Fibroblast of lung (primary cell): ENCODE results near the gene CDO1.

Experiments used
- EZH2 ChIP-seq: IDR thresholded peaks from 2 replicates; pipeline ENCODE4 v1.5.1; 2012; ENCODE audit warnings: low read length, control low read depth, mild to moderate bottlenecking; ENCODE audit errors: missing control alignments
- TF ChIP-seq, protein P1 (sequence below), 2 donors: IDR thresholded peaks in 1 of 2; conservative IDR thresholded peaks in 1 of 2; 1 replicate in 1 of 2; 2 replicates in 1 of 2; pipeline ENCODE4 v1.5.1; 2011 to 2012; ENCODE audit warnings: low read length in 2 of 2, control low read depth in 1 of 2, inconsistent platforms in 1 of 2, low read depth in 1 of 2, mild to moderate bottlenecking in 1 of 2

GRCh38 chr5:115778417-115778816 lies 38.0 kb downstream of the CDO1 start:
- TF ChIP-seq, protein P1, sequence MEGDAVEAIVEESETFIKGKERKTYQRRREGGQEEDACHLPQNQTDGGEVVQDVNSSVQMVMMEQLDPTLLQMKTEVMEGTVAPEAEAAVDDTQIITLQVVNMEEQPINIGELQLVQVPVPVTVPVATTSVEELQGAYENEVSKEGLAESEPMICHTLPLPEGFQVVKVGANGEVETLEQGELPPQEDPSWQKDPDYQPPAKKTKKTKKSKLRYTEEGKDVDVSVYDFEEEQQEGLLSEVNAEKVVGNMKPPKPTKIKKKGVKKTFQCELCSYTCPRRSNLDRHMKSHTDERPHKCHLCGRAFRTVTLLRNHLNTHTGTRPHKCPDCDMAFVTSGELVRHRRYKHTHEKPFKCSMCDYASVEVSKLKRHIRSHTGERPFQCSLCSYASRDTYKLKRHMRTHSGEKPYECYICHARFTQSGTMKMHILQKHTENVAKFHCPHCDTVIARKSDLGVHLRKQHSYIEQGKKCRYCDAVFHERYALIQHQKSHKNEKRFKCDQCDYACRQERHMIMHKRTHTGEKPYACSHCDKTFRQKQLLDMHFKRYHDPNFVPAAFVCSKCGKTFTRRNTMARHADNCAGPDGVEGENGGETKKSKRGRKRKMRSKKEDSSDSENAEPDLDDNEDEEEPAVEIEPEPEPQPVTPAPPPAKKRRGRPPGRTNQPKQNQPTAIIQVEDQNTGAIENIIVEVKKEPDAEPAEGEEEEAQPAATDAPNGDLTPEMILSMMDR (conservative IDR thresholded peaks at IDR 0.05 in 1 of 2, IDR thresholded peaks at IDR 0.05 in 1 of 2; ENCODE audit: low read depth in 1 of 2, low read length in 2 of 2): no peak
- no peak for TF ChIP-seq EZH2
